Stimulated activated memory B cell treated with anti-CD40 and anti-IgM and Interleukin-4, amounts not matched to agents 10 μg/mL and 1 μg/mL and 100 μg/mL, for 72 hours (primary cell): ENCODE measurements around the gene TMUB1.

Experiments used
- ATAC-seq: fragments of 150-1000 bp; cut with Tn5 transposase; 2 replicates; pipeline ENCODE4 v1.10.0; 2021
- H3K27ac Mint-ChIP-seq: one replicate; pipeline ENCODE4 v1.8.0; 2022; ENCODE audit warnings: mild to moderate bottlenecking, mixed read lengths
- H3K27me3 Mint-ChIP-seq: one replicate; pipeline ENCODE4 v1.8.0; 2022; ENCODE audit warnings: mixed read lengths
- H3K36me3 Mint-ChIP-seq: one replicate; pipeline ENCODE4 v1.8.0; 2022; ENCODE audit warnings: mixed read lengths
- H3K4me1 Mint-ChIP-seq: one replicate; pipeline ENCODE4 v1.8.0; 2022; ENCODE audit warnings: mixed read lengths
- H3K4me3 Mint-ChIP-seq: one replicate; pipeline ENCODE4 v1.8.0; 2022; ENCODE audit warnings: mild to moderate bottlenecking, moderate library complexity, mixed read lengths
- H3K9me3 Mint-ChIP-seq: one replicate; pipeline ENCODE4 v1.8.0; 2022; ENCODE audit warnings: mixed read lengths

Gene TMUB1

DNA sequence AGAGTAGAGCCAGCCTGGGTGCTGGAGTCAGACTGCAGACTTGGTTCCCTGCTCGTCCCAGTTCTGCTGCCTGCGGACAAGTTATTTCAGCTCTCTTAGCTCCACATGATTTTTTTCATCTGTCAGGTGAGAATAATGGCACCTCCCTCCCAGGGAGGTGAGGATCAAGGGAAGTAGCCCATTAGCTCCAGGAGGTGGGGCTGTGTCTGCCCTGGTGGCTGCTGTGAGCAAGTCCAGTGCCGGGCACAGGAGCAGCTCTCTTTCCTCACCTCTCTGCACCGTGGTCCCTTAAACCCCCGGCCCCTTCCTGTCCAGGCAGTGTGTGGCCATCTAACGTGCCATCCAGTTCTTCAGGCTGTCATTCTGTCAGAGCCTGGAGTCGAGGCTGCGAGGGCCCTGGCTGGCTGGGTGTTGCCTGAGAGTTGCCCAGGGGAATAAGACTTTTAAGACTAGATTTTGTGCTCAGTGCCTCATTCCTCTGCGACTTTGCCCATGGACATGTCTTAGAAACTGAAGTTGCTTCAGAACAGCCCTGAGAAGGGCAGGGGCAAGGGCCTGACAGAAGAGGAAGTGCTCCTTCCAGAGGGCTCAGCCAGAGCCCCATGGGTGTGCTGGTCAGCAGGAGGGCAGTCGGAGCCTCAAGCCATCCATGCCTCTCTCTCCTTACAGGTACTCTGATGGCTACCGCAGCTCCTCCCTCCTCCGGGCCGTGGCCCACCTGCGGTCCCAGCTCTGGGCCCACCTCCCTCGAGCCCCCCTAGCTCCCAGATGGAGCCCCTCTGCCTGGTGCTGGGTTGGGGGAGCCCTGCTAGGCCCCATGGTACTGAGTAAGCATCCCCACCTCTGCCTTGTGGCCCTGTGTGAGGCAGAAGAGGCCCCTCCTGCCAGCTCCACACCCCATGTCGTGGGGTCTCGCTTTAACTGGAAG lies 50.1 kb downstream of the TMUB1 start:
- Mint-ChIP-seq H3K27ac (no peak overlapping the region), H3K4me1 (peaks cover 16% of the 10 kb centered on the region), H3K4me3 (no peak overlapping the region), H3K36me3 (peaks cover 30% of the 10 kb centered on the region), H3K9me3 (no peaks in the 10 kb centered on the region), H3K27me3 (no peaks in the 10 kb centered on the region)
- ATAC-seq, result no peak
